ENCODE data around the gene ERMARD.

The ERMARD gene

GRCh38 chr6:169827290-169827717, 75.9 kb downstream of the ERMARD start:
- DNase-seq: no peak

GRCh38 chr6:169828176-169828575, 76.8 kb downstream of the ERMARD start:
- DNase-seq: no peak

GRCh38 chr6:169829786-169830185, 78.4 kb downstream of the ERMARD start:
- no peak for DNase-seq

- DNase-seq: no peak
Observed at GRCh38 chr6:169830876-169831275, 79.5 kb downstream of the ERMARD start.
